Ovary (tissue), 9 donors: ENCODE measurements around the gene HRAS. TPM values are rescaled to one million over a fixed set of nuclear protein-coding genes. Genes with fewer than 3 reads are reported as not detected.

Experiments
- DNase-seq, 5 donors: peaks; one replicate each; pipeline ENCODE4 v3.0.0-alpha.2; 2019 to 2020
- H3K27ac ChIP-seq, 2 donors: fragments of 200-600 bp; one replicate each; pipeline versions ENCODE4 v1.5.1 to v1.8.0; 2019 to 2022
- H3K27me3 ChIP-seq: fragments of 200-600 bp; one replicate; pipeline ENCODE4 v1.8.0; 2022
- H3K36me3 ChIP-seq: fragments of 200-600 bp; sonication (generic); one replicate; pipeline ENCODE4 v1.5.1; 2019
- H3K4me1 ChIP-seq: one replicate; pipeline ENCODE4 v1.8.1; 2013; ENCODE audit warnings: mild to moderate bottlenecking, moderate library complexity; ENCODE audit not compliant: insufficient read depth
- H3K4me3 ChIP-seq: fragments of 200-600 bp; sonication (generic); one replicate; pipeline ENCODE4 v1.5.1; 2017
- H3K9me3 ChIP-seq, 2 donors: fragments of 200-600 bp in 1 of 2; sonication (generic) in 1 of 2; one replicate each; pipeline versions ENCODE4 v1.5.1 to v1.8.1; 2013 to 2019; ENCODE audit warnings: mild to moderate bottlenecking in 1 of 2, moderate library complexity in 1 of 2
- CTCF ChIP-seq, 3 donors: fragments of 450-650 bp in 2 of 3; fragments of 200-600 bp in 1 of 3; IDR thresholded peaks; one replicate each; pipeline versions ENCODE4 v1.5.1 to v1.8.0; 2016 to 2022; ENCODE audit warnings: antibody characterized with exemption in 3 of 3, mild to moderate bottlenecking in 1 of 3
- EP300 ChIP-seq: sonication (generic); formaldehyde crosslinking; IDR thresholded peaks from one replicate; pipeline ENCODE4 v1.6.1; 2017; ENCODE audit warnings: antibody characterized with exemption
- POLR2A ChIP-seq: fragments of 450-650 bp; IDR thresholded peaks from one replicate; pipeline ENCODE4 v1.6.1; 2017; ENCODE audit warnings: antibody characterized with exemption, mild to moderate bottlenecking, moderate library complexity
- WGBS, 3 donors: extraction: QIAGEN DNeasy Blood & Tissue Kit in 1 of 3; methylation state at CpG; one replicate each; pipeline versions ENCODE4 v1.1.5 to v1.1.7; 2013 to 2017; 5-methylcytosine and 5-hydroxymethylcytosine counted together
- intact Hi-C, 4 donors: fragments of 100-400 bp; cut with DNase I; formaldehyde crosslinking; loops; one replicate each; pipeline versions ENCODE4 v1.11.0 to v1.15.1; 2022 to 2023
- polyA plus RNA-seq, 2 donors: library from polyadenylated mRNA; stranded (reverse); fragments of 200-250 nt in 1 of 2; fragments of 350-450 nt in 1 of 2; fragmentation: Illumina TruSeq in 1 of 2; extraction: RNeasy Lipid Tissue Mini Kit (QIAGEN cat#74804) in 1 of 2; gene quantifications; one replicate each; pipeline ENCODE4 v1.2.3, GENCODE V29; 2013 to 2014
- total RNA-seq, 7 donors: library from RNA; depleted of rRNA in 2 of 7; stranded (reverse); fragments of >200 nt in 2 of 7; fragmentation: NEBNext Ultra II Directional in 3 of 7; extraction: Animal tissue kit (Norgen Biotek cat#: 25700) in 3 of 7; gene quantifications; one replicate each; pipeline versions ENCODE4 v1.1.0 to v1.2.4, GENCODE V29; 2016 to 2023
- donor health status: DM: no; HTN: no; CAD: no; lungs with moderate emphysema.
- donor health status: DM: no; HTN: no; CAD: no.
- donor health status: Bipolar disorder and iron deficiency.
- donor health status: DM: yes; HTN: yes; CAD: no.
- donor health status: DM: no; HTN: no; CAD: no.
- donor health status: DM: yes; HTN: yes; CAD: no.

HRAS gene
- total and polyA plus RNA-seq, 9 donors: 4.3 to 49.6 (median 36.3) TPM

- 62 to 75% (median 63%) methylated on average over 18 of the region's 18 CpGs for WGBS, 3 donors
- H3K4me1 ChIP-seq: peaks cover 2% of the 10 kb centered on the region
- intact Hi-C loops: loop anchor here in 1 of 4 donors (10.0 kb wide), 1 partner anchor 1865 kb away; no protein-coding TSS in a partner anchor
- no peak overlapping the region for H3K4me3 ChIP-seq
- no peak overlapping the region for H3K27ac ChIP-seq
- TF ChIP-seq POLR2A: no peak
- no peak for TF ChIP-seq EP300
- TF ChIP-seq CTCF (IDR thresholded peaks at IDR 0.05): no peak
- H3K36me3 ChIP-seq: no peaks in the 10 kb centered on the region
- DNase-seq: no peak
- H3K9me3 ChIP-seq: no peaks in the 10 kb centered on the region
- no peaks in the 10 kb centered on the region for H3K27me3 ChIP-seq
Observed at GRCh38 chr11:529728-530411, 5.5 kb downstream of the HRAS start.

- Histone ChIP-seq H3K36me3 (no peaks in the 10 kb centered on the region), H3K4me1 (no peaks in the 10 kb centered on the region), H3K27ac (no peak overlapping the region), H3K4me3 (no peak overlapping the region), H3K27me3 (no peaks in the 10 kb centered on the region), H3K9me3 (no peaks in the 10 kb centered on the region)
- 56 to 64% (median 61%) methylated on average over 15 to 29 of the region's 29 CpGs for WGBS, 3 donors
- DNase-seq: no peak
- intact Hi-C loops: no loop called here
- TF ChIP-seq CTCF (IDR thresholded peaks at IDR 0.05) (no peak), EP300 (no peak), POLR2A (no peak)
Observed at GRCh38 chr11:528815-529727, 6.3 kb downstream of the HRAS start.

DNA sequence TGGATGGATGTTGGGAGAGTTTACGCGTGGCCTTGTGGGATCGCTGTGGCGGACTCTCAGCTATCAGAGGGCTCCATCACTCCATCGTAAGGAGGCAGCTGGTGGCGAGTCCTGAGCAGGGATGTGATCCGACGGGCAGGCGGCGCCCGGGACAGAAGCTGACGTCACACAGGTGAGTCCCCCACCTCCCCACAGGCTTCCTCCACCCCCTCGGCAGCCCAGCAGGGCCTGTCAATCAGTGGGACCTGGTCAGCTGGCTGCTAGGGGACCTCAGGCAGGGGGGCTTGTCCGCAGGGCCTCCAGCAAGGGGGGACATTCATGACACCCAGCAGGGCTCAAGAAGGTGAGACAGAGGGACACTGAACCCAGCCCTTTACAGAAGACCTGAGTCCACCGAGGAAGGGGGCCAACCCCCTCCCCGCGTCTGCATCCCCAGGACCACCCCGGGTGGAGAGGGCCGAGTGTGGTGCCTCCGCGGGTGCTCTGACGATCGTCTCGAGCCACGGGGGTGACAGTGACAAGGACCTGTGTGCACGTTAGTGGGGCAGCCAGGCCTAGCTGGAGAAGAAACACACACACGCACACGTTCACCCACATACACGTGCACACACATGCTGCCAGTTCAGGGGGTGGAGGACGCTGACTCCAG, 7.1 kb downstream of the HRAS start:
- Histone ChIP-seq H3K36me3 (no peaks in the 10 kb centered on the region), H3K9me3 (no peaks in the 10 kb centered on the region), H3K4me3 (no peak overlapping the region), H3K27ac (no peak overlapping the region), H3K27me3 (no peaks in the 10 kb centered on the region), H3K4me1 (no peaks in the 10 kb centered on the region)
- 71 to 88% (median 73%) methylated on average over 14 to 30 of the region's 30 CpGs for WGBS, 3 donors
- TF ChIP-seq CTCF (IDR thresholded peaks at IDR 0.05) (no peak), EP300 (no peak)
- intact Hi-C loops: no loop called here
- no peak for DNase-seq

DNA sequence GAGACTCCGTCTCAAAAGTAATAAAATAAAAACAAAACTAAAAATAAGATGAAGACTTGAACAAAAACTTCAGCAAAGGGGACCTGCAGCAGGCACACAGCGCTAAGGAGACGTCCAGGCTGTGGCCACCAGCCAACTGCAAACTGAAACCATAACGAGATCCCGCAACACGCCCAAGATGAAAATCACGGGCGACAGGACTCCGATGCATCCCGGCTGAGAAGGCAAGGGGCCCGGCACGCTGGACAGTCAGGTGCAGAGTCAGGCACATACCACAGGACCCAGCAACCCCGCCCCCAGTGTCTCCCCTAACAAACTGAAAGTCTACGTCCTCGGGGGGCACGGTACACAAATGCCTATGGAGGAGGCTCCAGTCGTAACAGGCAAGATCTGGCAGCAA, 9.2 kb downstream of the HRAS start:
- Histone ChIP-seq H3K4me1 (no peaks in the 10 kb centered on the region), H3K27ac (no peak overlapping the region), H3K27me3 (no peaks in the 10 kb centered on the region), H3K9me3 (no peaks in the 10 kb centered on the region), H3K36me3 (no peaks in the 10 kb centered on the region), H3K4me3 (no peak overlapping the region)
- TF ChIP-seq POLR2A: no peak
- no peak for TF ChIP-seq CTCF (IDR thresholded peaks at IDR 0.05)
- TF ChIP-seq EP300: no peak
- intact Hi-C loops: no loop called here
- WGBS, 3 donors: 53 to 72% (median 69%) methylated on average over 17 of the region's 17 CpGs
- no peak for DNase-seq
